CD4-positive, alpha-beta T cell treated with Interleukin-15 for 1 hour (primary cell): ENCODE data around the gene EFCAB7.

ENCODE experiments used
- DNase-seq: peaks from one replicate; pipeline ENCODE4 v3.0.0-alpha.2; 2020

The EFCAB7 gene, protein sequence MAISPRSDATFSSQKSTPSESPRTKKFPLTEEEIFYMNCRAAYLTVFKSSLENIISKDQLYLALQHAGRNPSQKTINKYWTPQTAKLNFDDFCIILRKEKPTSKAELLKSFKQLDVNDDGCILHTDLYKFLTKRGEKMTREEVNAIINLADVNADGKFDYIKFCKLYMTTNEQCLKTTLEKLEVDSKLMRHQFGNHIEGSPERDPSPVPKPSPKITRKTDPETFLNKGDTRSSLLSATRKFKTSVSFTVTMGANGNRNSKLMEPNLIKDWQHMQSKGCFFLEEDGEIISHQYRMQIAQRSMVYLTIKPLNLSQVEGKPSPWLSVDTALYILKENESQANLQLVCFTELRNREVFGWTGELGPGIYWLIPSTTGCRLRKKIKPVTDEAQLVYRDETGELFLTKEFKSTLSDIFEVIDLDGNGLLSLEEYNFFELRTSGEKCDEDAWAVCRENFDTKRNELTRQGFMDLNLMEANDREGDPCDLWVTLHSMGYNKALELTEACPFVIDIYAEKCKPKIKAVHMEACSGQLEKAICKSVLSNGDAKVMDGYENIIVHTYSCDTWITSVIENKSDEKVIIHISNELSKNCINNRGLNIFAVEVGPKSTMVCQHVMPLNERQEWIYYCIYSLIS

DNA sequence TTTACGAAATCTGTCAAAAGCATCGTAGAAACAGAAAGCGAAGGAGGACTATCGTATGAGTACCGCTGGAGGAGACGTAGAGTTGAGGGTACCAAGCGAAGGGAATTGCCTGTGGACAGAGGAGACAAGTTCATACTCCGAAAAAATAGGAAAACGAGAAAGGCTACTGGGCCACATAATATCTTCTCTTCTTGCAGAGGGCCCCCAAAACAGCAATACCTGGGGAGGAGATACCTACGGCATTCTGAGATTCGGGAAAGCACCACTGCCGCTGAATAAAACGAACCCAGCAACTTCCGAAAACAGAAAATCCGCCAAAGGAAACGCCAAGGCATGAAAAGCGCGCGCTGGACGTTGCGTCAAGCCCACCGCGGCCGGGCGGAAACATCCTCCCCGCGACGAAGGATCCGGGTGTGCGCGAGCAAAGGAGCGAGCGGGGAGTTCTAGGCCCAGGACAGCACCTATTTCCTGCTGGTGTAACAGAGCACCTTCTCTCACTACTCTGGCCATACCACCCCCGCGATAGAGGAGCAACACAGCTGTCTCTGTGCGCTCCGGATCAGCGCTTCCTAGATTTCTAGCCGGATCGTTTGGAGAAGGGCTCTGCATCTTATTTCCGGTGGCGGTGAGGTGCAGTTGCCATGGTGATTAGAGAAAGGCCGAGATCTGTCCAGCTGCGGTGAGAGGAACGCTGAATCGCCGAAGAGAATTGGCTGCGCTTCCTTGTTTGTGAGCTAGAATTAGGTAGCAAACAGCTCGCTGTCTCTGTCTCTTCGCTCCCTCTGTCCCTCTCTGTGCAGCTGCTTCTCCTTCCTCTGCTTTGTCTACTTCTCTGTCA lies at the start of gene EFCAB7, which contains the start of gene ITGB3BP:
Gene EFCAB7 (plus strand): TSS at position 635 of the 838 bp plus-strand sequence. CDS start 2,048 bp downstream, outside the sequence.
Gene ITGB3BP (minus strand): TSS at position 335 of the 838 bp plus-strand sequence. CDS start 92 bp downstream, at position 243.
- DNase-seq, result peak; percentile 84

GRCh38 chr1:63475761-63476160 lies 47.6 kb upstream of the EFCAB7 start:
- no peak for DNase-seq

- DNase-seq, result no peak
Observed at GRCh38 chr1:63480057-63480456, 43.3 kb upstream of the EFCAB7 start.

DNA sequence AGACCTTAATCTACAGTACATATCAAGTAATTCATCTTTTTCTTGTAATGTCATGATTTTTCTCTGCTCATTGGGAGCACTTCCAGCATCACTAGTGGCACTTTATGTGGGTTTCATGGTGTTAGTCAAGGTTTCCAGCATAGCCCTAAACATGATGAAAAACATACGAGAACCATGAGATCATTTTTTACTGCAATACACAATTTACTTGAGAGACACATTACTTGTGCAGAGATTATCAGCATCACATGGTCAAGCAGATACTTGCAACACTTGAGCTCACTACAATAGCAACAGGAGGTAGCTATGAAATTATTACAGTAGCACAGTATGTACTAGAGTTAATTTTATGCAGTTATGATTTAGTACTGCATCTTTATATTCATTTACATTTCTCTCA lies 36.7 kb upstream of the EFCAB7 start:
- no peak for DNase-seq

- DNase-seq, result no peak
Observed at GRCh38 chr1:63487336-63488065, 35.8 kb upstream of the EFCAB7 start.

DNA sequence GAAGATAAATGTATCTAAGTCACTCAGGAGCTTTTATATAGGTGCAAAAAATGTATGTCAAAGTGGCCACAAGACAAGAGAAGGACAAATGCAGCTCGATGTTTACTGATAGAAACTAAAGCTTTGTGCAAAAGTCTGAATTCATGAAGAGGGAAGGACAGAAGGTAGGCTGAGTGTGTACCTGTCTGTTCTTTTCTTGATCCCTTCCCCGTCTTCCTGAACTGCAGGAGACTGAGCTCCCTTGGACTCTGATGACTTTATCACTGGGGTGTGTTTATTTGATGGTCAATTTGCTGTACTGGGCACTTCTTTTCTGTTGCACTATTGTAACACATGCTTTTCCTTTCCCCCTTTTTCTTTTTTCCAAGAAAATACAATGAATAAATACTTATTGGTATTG lies 25.7 kb upstream of the EFCAB7 start:
- no peak for DNase-seq

GRCh38 chr1:63498106-63498505 lies 25.2 kb upstream of the EFCAB7 start:
- no peak for DNase-seq

DNA sequence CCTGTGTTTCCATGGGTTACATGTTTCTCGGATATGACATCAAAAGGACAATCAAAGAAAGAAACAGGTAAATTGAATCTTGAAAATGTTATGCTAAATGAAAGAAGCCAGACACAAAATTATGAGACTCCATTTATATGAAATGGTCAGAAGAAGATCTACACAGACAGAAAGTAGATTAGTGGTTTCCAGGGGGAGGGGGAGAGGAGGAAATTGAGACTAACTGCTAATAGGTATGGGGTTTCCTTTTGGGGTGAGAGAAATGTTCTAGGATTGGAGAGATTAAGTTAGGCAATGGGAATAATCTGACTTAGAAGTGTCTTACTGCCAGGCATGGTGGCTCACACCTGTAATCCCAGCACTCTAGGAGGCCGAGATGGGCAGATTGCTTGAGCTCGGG lies 22.1 kb upstream of the EFCAB7 start:
- no peak for DNase-seq

- no peak for DNase-seq
Observed at GRCh38 chr1:63506782-63507181, 16.5 kb upstream of the EFCAB7 start.

DNA sequence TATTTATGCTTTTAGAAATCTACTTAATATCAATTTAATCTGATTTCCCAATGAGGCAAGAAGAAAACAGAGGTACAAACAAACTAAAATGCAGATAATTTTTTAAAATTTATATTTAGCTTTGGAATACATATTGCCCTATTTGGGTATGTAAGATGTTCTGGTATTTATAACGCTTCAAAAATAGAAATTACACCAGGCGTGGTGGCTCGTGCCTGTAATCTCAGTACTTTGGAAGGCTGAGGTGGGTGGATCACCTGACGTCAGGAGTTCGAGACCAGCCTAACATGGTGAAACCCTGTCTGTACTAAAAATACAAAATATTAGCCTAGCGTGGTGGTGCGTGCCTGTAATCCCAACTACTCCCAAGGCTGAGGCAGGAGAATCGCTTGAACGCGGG lies 13.6 kb upstream of the EFCAB7 start:
- no peak for DNase-seq

GRCh38 chr1:63512584-63512983 lies 10.7 kb upstream of the EFCAB7 start:
- DNase-seq, result no peak

GRCh38 chr1:63516629-63517028 lies 6.7 kb upstream of the EFCAB7 start:
- DNase-seq, result no peak

- no peak for DNase-seq
Observed at GRCh38 chr1:63523738-63524137, 413 bp downstream of the EFCAB7 start.

GRCh38 chr1:63524201-63524600 lies 876 bp downstream of the EFCAB7 start:
- no peak for DNase-seq

DNA sequence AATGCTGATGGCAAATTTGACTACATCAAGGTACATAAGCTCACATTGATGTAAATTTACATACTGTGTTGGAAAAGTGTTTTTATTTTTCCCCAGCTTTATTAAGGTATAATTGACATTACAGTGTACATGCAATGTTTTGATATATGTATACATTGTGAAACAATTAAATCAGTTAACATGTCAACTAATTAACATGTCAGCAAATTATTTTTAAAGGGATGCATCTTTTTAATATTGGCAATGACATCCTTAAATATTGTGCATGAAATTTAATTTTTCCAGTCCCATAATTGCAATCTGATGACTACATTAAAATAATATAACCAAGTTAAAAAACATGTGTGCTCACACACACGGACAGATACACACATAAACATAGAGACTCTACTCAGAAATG lies 9.4 kb downstream of the EFCAB7 start:
- DNase-seq, result no peak

DNA sequence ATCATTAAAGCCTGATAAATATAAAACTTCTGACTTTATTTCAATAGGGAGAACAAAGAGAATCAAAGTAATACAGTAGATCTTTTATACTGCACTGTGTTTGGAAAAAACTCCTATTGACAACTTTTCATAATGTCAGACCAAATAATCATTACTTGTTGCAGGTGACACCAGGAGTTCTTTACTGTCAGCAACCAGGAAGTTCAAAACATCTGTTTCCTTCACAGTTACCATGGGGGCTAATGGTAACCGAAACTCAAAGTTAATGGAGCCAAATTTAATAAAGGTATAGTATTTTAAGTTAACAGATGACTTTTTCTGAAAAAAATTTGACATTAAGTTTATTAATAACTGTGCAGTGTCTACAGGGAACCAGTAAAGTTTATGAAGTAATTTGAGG lies 10.6 kb downstream of the EFCAB7 start:
- DNase-seq, result no peak

- no peak for DNase-seq
Observed at GRCh38 chr1:63534406-63534805, 11.1 kb downstream of the EFCAB7 start.

DNA sequence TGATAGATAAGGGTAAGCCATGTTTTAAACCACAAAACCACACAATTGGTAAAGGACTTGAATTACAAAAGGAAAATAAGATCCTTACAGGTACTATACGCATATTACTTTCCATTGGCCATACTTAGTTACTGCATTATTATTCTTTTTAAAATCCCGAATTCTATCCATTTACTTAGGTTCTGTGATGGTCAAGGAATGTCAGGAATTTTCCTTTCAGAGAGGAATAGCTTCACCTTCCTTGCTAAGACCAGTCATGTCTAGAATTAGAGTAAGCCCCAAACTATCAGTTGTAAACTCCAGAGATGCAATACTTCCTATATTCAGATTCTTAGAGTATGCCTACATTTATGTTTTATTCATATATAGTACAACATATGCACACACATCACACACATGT lies 13.7 kb downstream of the EFCAB7 start:
- DNase-seq, result no peak

DNA sequence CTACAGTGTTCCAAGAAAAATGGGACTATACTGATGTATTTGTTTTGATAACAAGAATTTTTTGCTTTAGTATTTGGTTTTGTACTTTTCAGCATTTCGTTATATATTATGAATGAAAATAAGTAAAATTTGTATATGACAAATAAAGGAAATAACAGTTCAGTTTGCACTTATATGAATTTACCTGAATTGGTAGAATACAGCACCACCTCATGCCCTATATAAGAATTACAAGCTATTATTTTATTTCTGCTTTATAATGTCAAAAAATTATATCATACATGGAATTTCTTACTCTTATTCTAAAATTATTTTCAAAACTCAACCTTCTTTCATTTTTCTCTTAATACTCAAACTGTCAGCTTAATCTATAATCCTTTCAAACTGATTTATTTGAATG lies 14.6 kb downstream of the EFCAB7 start:
- no peak for DNase-seq

- DNase-seq, result no peak
Observed at GRCh38 chr1:63545780-63546179, 22.5 kb downstream of the EFCAB7 start.

DNA sequence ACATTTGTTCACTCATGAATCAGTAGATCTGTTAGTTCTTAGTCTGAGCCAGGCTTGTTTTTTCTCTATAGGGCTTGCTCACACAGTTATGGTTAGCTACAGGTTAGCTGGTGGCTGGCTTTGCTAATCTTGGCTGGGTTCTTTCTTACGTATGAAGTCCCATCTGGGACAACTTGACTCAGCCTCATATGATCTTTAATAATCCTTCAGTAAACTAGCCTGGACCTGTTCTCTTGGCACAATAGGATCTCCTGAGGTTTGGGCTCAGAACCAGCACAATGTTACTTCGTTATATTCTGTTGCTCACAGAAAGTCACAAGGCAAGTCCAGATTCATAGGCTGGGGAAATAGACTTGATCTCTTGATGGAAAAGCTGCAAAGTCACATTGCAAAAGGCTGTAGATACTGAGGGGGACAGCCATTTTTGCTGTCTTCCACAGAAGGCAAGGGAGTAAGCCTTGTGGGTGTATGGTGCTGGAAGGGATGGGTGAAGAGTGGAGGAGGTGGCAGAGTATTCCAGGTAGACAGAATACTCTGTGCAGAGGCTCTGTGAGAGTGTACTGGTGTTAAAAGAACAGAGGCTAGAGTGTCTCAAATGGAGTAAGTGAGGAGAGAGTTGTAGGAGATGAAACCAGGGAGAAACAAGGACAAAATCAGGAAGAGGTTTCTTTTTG lies 24.4 kb downstream of the EFCAB7 start:
- no peak for DNase-seq

DNA sequence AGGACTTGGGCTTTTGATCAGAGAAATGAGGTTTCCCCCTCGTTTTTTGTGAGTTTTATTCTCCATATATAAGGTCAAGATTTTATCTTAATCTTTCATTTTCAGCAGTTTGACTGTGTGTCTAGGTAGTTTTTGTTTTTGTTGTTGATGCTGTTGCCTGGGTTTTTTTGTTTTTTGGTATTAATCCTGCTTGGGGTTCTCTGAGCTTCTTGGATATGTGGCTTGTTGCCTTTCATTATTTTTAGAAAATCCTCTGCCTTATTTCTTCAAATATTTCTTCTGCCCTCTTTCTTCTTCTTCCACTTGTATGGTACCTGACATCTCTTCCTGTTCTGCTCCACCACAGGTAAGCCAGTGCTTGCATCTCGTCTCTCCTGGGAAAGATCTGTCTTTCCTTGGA lies 25.0 kb downstream of the EFCAB7 start:
- no peak for DNase-seq
